NCI-H2107 (cell line): ENCODE results near the gene NUTM2A.
"Not testable (repeated sequence)": the region's sequence is repeated elsewhere in the genome, so short reads cannot be mapped to it uniquely, and the experiment has no call there.

Experiments used
- DNase-seq: peaks from one replicate; lab custom pipeline; 2025; lab: John Stamatoyannopoulos, UW

The NUTM2A gene

GRCh38 chr10:87247335-87247734 is 22.1 kb downstream of the NUTM2A start:
- DNase-seq = not testable (repeated sequence)

GRCh38 chr10:87248818-87249353 is 23.6 kb downstream of the NUTM2A start:
- DNase-seq = not testable (repeated sequence)

GRCh38 chr10:87280749-87281392 is 55.6 kb downstream of the NUTM2A start:
- DNase-seq = not testable (repeated sequence)
